Measurements from ENCODE around the gene RPP40. TPM values are rescaled to one million over a fixed set of nuclear protein-coding genes. Genes with fewer than 3 reads are reported as not detected.
A peak's percentile ranks its signal among the peaks of the same experiment; 100 is the strongest.

RPP40 gene
- total and polyA plus RNA-seq, 9 of the 15 experiments (the other 6 are each of a cell fraction or from before 2014, with no cell fraction given) = 22.6 to 114 (median 39.0) TPM

- Histone ChIP-seq H3K9me1 (ENCODE audit: control insufficient read depth, insufficient read depth, low read length) (no peaks in the 10 kb centered on the region), H3K9me3 (replicated peaks; ENCODE audit: control insufficient read depth, insufficient read depth, low read depth, low read length) (peaks cover 3% of the 10 kb centered on the region; the same call in 1 of the 2 replicates), H3K4me2 (ENCODE audit: insufficient read depth, low read length) (no peak overlapping the region), H3K9ac (ENCODE audit: insufficient read depth in 1 of 2, low read depth in 2 of 2, low read length in 2 of 2) (no peak overlapping the region), H4K20me1 (replicated peaks; ENCODE audit: control insufficient read depth, insufficient read depth, low read length) (no peaks in the 10 kb centered on the region), H3K79me2 (ENCODE audit: control insufficient read depth, insufficient read depth, low read length) (no peaks in the 10 kb centered on the region), H3K36me3 (ENCODE audit: control insufficient read depth, insufficient read depth, low read length) (no peaks in the 10 kb centered on the region), H3K27ac (ENCODE audit: extremely low read depth, low read depth, low read length) (no peak overlapping the region), H3K4me1 (replicated peaks in 1 of 2; ENCODE audit: control insufficient read depth in 2 of 2, insufficient read depth in 2 of 2, low read length in 2 of 2) (peaks cover 11 to 14% of the 10 kb centered on the region in 2 experiments), H3K27me3 (ENCODE audit: control insufficient read depth in 2 of 2, insufficient read depth in 2 of 2, low read length in 2 of 2) (0 out of 5 replicates have a peak, but pooled peaks cover 0 to 2% of the 10 kb centered on the region in 2 experiments), H2AFZ (ENCODE audit: low read depth, low read length) (no peak overlapping the region), H3K4me3 (no peak overlapping the region)
- POLR2A ChIA-PET = no interaction called here
- FAIRE-seq (no peak), ATAC-seq (no peak), DNase-seq (ENCODE audit: extremely low read depth in 1 of 4, low spot score in 3 of 4) (no peak)
- CTCF ChIA-PET (ENCODE audit: low intra/inter-chr PET ratio) = interaction anchor here (0.6 kb wide), 1 partner anchor 716 kb away, joined by 3 read pairs; no protein-coding TSS in a partner anchor
- in situ Hi-C loops (cut with MboI) (no loop called here), intact Hi-C loops (cut with micrococcal nuclease) (loop anchor here (5.0 to 10.0 kb wide), 3 partner anchors 72 to 175 kb away; no protein-coding TSS in a partner anchor)
- 49% methylated on average over 5 of the region's 5 CpGs for WGBS (ENCODE audit: insufficient coverage, low coverage, missing lambda C conversion rate)
- BruUV-seq (replicated peaks) = no TSS peak
- TF ChIP-seq RHOXF2B (CRISPR knock-in tag; conservative IDR thresholded peaks at IDR 0.05) (no peak), ARHGAP35 (IDR thresholded peaks at IDR 0.05; ENCODE audit: partially characterized antibody) (no peak), ZBTB33 (CRISPR knock-in tag; IDR thresholded peaks at IDR 0.05) (no peak), ZNF764 (CRISPR knock-in tag; IDR thresholded peaks at IDR 0.05; ENCODE audit: low read depth) (no peak), ZNF316 (IDR thresholded peaks at IDR 0.05) (no peak), ZEB2 (IDR thresholded peaks at IDR 0.05) (no peak), RBM25 (IDR thresholded peaks at IDR 0.05; ENCODE audit: low read depth, low read length, severe bottlenecking) (peak; percentile 15), HMGN3 (IDR thresholded peaks at IDR 0.05; ENCODE audit: borderline replicate concordance, extremely low read depth, insufficient read length, low read depth, low read length) (no peak), MAFK (IDR thresholded peaks at IDR 0.05; ENCODE audit: low read length) (no peak), SRSF3 (IDR thresholded peaks at IDR 0.05; ENCODE audit: insufficient read depth, low read length) (no peak), ZNF121 (CRISPR knock-in tag; conservative IDR thresholded peaks at IDR 0.05) (peak; percentile 87)
Measured at GRCh38 chr6:5029609-5030008, 25.8 kb upstream of the RPP40 start.

All from K562 (cell line).